Mesodermal cell (in vitro differentiated cells): ENCODE measurements around the gene CDK5RAP3.

Experiments used
- H3K27ac ChIP-seq: 2 replicates; pipeline ENCODE4 v1.7.0; 2013; ENCODE audit warnings: mild to moderate bottlenecking, low read depth, low read length, moderate library complexity; ENCODE audit not compliant: severe bottlenecking
- H3K36me3 ChIP-seq: 2 replicates; pipeline ENCODE4 v1.7.1; 2013; ENCODE audit warnings: mild to moderate bottlenecking, low read length, moderate library complexity; ENCODE audit not compliant: control insufficient read depth, insufficient read depth
- H3K4me1 ChIP-seq: one replicate; pipeline ENCODE4 v1.7.1; 2013; ENCODE audit warnings: mild to moderate bottlenecking, low read length; ENCODE audit not compliant: insufficient read depth, control insufficient read depth, poor library complexity, severe bottlenecking
- H3K4me3 ChIP-seq: 2 replicates; pipeline ENCODE4 v1.7.0; 2013; ENCODE audit warnings: low read length, control low read depth, mild to moderate bottlenecking; ENCODE audit not compliant: insufficient read depth, poor library complexity, severe bottlenecking; ENCODE audit errors: extremely low read depth
- H3K9me3 ChIP-seq: 2 replicates; pipeline ENCODE4 v1.7.1; 2013; ENCODE audit warnings: mild to moderate bottlenecking, low read length, moderate library complexity; ENCODE audit not compliant: control insufficient read depth
- WGBS, 2 experiments: methylation state at CpG; one replicate each; pipeline ENCODE4 v1.1.5; 2013; ENCODE audit warnings: missing lambda C conversion rate in 2 of 2; ENCODE audit not compliant: insufficient coverage in 2 of 2; 5-methylcytosine and 5-hydroxymethylcytosine counted together

Gene CDK5RAP3

DNA sequence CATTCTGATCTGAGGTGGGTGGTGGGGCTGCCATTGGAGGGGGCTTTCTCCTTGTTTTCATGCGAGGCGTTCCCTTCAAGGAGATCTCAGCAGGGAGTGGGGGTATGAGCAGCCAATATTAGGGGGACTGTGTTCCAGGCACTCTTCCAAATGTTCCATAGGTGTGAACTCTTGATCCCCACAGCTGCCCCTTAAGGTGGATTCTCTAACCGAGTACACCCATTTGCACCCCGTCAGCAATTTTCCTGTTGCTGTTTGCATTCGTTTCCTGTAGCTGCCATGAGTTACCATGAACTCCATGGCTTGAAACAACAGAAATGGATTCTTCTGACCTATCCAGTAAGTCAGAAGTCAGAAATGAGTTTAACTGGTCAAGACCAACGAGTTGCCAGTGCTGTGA is 9.5 kb upstream of the CDK5RAP3 start:
- 89 to 93% methylated on average over 4 to 5 of the region's 6 CpGs for WGBS, 2 experiments
- no peak overlapping the region for H3K27ac ChIP-seq

DNA sequence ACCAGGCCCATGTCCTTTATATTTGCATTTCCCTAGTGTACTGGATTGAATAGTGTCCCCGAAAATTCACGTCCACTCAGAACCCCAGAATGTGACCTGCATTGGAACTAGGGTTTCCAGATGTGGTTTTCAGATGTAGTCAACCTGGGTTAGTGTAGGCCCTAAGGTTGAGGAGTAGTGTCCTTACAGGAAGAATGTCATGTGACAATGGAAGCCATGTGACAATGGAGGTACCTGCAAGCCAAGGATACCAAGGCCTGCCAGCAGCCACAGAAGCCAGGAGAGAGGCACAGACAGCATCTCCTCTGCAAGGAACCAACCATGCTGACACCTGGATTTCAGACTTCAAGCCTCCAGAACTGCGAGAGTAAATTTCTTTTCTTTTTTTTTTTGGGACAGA is 8.0 kb upstream of the CDK5RAP3 start:
- H3K4me3 ChIP-seq: no peak overlapping the region
- no peak overlapping the region for H3K27ac ChIP-seq
- no peaks in the 10 kb centered on the region for H3K36me3 ChIP-seq
- peaks cover 7% of the 10 kb centered on the region for H3K4me1 ChIP-seq
- H3K9me3 ChIP-seq: no peaks in the 10 kb centered on the region
- WGBS, 2 experiments: 96 to 100% methylated on average over 1 to 3 of the region's 3 CpGs

More for the DNA sequence above, 9.5 kb upstream of the CDK5RAP3 start:
- H3K4me3 ChIP-seq: no peak overlapping the region
- no peaks in the 10 kb centered on the region for H3K9me3 ChIP-seq
- H3K36me3 ChIP-seq: no peaks in the 10 kb centered on the region
- H3K4me1 ChIP-seq: no peaks in the 10 kb centered on the region

DNA sequence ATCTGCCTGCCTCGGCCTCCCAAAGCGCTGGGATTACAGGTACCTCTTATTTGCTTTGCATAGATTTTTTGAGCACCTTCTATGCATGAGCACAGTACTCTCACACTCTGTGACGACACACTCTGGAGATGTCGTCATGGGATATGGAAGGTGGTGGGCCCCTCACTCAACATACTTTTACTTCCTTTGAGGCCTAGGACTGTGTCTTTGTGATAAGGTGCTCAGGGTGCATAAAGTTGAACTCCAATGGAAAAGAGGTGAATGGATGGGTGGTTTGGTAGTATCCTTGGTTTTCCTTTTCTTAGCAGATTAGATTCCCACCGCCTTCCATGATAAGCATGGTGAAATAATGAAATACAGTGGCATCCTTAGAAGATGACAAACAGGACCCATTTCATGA is 6.1 kb upstream of the CDK5RAP3 start:
- Histone ChIP-seq H3K27ac (no peak overlapping the region), H3K4me1 (peaks cover 12% of the 10 kb centered on the region), H3K36me3 (no peaks in the 10 kb centered on the region), H3K9me3 (no peaks in the 10 kb centered on the region), H3K4me3 (no peak overlapping the region)
- 100% methylated on average over 3 of the region's 5 CpGs for WGBS, 2 experiments

DNA sequence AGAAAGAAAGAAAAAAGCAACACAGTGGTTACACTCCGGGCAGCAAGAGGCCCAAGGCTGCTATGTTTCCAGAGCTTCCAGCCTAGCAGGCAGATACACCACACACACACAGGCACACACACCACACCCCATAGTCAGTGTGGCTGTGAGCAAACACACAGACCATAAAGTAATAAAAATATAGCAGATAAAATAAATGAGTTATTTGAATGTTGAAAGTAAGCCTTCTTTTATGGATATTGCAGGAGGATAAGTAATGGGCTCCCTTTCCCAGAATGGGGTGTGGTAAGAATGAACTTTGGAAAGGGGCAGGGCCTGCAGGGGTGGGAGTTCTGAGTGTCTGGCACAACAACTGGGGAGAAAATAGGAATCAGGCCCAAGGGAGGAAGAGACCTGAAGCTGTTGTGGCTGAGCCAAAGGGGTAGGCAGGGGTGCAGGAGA is 4.8 kb upstream of the CDK5RAP3 start:
- H3K9me3 ChIP-seq: no peaks in the 10 kb centered on the region
- WGBS, 2 experiments: no CpG with 5 or more reads among the region's 1 CpG
- no peak overlapping the region for H3K27ac ChIP-seq

DNA sequence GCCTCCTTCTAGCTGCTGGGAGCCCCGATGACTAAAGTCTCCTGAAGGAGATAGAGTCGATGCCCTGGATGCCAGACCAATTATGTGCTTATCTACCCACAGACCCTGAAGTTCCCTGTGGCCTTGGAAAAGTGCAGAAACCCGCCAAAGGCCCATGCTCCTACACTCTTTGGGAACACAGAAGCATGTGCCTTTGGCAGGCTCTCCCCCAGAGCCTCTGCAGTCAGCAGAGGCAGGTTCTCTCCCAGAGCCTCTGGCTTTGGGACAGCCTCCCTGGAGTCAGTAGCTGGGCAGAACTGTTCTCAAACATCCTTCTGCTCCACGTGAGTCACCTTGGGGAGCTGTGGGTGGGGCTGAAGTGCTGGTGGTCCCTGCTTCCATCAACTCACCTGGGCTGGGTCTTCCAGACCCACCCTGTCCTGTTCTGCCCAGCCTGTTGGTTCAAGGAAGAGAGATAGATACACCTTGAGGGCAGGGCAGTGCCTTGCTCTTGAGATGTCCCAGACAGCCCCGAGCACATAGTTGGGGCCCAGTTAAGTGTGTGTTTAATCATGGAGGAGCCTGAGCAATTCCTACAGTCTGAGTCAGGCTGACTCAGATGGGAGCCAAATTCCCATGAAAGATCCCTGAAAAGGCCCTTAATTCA is 3.2 kb upstream of the CDK5RAP3 start:
- peaks cover 12% of the 10 kb centered on the region for H3K4me1 ChIP-seq
- 69 to 75% methylated on average over 3 to 4 of the region's 5 CpGs for WGBS, 2 experiments
- H3K27ac ChIP-seq: peak overlapping the region; percentile 68
- no peaks in the 10 kb centered on the region for H3K36me3 ChIP-seq
- no peak overlapping the region for H3K4me3 ChIP-seq
- no peaks in the 10 kb centered on the region for H3K9me3 ChIP-seq

More for the DNA sequence above, 4.8 kb upstream of the CDK5RAP3 start:
- Histone ChIP-seq H3K4me1 (peaks cover 12% of the 10 kb centered on the region), H3K36me3 (no peaks in the 10 kb centered on the region), H3K4me3 (no peak overlapping the region)

DNA sequence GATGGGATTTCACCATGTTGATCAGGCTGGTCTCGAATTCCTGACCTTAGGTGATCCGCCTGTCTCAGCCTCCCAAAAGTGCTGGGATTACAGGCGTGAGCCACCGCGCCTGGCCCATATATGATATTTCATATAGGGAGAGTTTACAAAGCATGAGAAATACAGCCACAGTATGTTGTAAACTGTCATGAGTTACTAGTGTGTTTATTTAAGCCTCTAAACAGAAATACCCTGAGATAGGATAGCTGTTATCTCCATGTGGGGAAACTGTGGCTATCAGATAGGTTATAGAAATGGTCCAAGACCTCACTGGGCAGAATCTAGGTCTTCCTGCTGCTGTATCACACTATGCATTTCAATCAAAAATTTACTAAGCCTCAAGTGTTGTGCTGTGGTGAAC is 2.1 kb upstream of the CDK5RAP3 start:
- Histone ChIP-seq H3K4me3 (no peak overlapping the region), H3K27ac (no peak overlapping the region), H3K9me3 (no peaks in the 10 kb centered on the region), H3K36me3 (peaks cover 6% of the 10 kb centered on the region), H3K4me1 (peaks cover 12% of the 10 kb centered on the region)
- 92 to 100% methylated on average over 2 of the region's 5 CpGs for WGBS, 2 experiments

DNA sequence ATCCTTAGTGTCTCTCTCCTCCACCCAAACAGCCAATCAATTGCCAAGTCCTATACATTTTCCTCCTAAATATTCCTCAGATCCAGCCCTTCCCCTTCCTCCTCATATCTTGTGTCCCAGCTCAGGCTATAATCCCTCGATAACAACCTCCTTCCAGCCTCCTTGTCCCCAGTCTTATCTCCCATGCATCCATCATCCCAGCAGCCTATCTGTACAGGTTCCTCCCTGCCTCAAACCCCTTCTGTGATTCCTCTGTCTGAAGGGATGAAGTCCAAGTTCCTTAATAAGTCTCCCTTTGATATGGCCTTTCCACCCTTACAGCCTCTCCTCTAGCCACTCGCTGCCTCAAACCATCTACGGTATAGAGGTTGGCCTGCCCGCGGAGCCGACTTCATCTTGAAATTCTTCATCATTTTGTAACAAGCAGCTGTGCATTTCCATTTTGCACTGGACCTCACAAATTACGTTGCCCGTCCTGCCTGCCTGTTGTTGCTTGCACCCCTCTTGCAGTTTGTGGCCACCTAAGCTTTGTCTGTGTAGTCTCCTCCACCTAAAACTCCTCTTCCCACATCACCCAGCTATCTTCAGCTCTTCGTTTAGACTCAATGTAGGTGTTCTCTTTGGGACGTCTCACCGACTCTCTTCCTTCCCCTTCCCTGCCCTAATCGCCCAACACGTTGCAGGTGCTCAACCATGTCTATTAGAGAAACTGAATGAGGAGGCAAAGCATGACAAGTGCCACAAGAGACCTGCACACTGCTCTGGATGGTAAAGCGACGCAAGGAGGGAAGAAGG is 786 bp upstream of the CDK5RAP3 start:
- Histone ChIP-seq H3K4me3 (peak overlapping the region; percentile 5), H3K36me3 (peaks cover 16% of the 10 kb centered on the region), H3K27ac (no peak overlapping the region), H3K4me1 (peaks cover 12% of the 10 kb centered on the region), H3K9me3 (no peaks in the 10 kb centered on the region)
- 74 to 81% methylated on average over 10 to 14 of the region's 15 CpGs for WGBS, 2 experiments

DNA sequence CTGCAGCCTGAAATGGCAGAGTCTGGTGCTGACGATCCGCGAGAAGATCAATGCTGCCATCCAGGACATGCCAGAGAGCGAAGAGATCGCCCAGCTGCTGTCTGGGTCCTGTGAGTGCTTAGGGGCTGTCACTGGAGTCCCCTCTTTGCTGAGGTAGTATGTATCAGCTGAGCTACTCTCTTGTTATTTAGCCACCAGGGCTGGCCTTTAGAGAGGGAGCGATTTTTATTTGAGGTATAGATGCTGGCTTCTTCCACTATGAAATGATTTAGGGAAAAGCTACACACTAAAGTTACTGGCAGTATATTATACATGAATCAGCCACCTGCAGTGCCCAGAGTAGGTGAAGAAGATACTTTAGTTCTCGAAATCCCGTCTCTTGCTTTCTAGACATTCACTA is 2.6 kb downstream of the CDK5RAP3 start:
- H3K9me3 ChIP-seq: no peaks in the 10 kb centered on the region
- no peak overlapping the region for H3K4me3 ChIP-seq
- 98 to 100% methylated on average over 2 to 7 of the region's 8 CpGs for WGBS, 2 experiments
- H3K27ac ChIP-seq: no peak overlapping the region
- H3K4me1 ChIP-seq: peaks cover 2% of the 10 kb centered on the region
- peaks cover 41% of the 10 kb centered on the region for H3K36me3 ChIP-seq

DNA sequence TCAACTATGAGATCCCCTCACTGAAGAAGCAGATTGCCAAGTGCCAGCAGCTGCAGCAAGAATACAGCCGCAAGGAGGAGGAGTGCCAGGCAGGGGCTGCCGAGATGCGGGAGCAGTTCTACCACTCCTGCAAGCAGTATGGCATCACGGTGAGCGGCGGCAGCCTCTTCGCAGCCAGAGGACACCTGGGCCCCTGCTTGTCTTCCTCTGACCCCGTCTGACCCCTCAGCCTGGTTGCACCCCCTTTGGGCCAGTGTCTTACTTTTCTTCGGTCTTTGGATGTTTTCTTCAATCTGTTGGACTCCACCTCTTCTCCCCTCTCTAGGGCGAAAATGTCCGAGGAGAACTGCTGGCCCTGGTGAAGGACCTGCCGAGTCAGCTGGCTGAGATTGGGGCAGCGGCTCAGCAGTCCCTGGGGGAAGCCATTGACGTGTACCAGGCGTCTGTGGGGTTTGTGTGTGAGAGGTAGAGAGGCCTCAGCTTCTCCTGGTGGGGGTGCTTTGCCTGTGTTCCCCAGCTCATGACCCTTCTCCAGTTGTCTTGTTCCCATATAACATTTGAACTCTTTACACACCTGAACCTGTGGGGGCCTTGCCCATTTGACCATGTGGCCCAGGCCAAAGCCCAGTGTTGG is 4.4 kb downstream of the CDK5RAP3 start:
- Histone ChIP-seq H3K9me3 (no peaks in the 10 kb centered on the region), H3K4me3 (no peak overlapping the region), H3K4me1 (peaks cover 8% of the 10 kb centered on the region), H3K27ac (no peak overlapping the region), H3K36me3 (peaks cover 58% of the 10 kb centered on the region)
- WGBS, 2 experiments: 93 to 96% methylated on average over 10 to 11 of the region's 15 CpGs

DNA sequence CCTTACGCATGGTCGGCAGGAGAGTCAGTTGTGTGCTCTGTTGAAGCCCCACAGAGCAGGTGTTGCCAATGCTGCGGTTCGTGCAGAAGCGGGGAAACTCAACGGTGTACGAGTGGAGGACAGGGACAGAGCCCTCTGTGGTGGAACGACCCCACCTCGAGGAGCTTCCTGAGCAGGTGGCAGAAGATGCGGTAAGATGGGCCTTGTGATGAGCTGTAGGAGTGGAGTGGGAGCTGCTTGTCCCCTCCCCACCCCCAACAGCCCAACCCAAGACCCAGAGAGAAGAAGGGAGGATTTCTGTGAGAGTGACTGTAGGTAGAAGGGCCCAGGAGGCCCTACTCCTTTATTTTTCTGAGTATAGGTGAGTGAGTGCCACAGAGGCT is 4.9 kb downstream of the CDK5RAP3 start:
- WGBS, 2 experiments: 94% methylated on average over 7 to 8 of the region's 10 CpGs

More for the DNA sequence above, 4.9 kb downstream of the CDK5RAP3 start:
- Histone ChIP-seq H3K9me3 (no peaks in the 10 kb centered on the region), H3K4me3 (no peak overlapping the region), H3K4me1 (peaks cover 8% of the 10 kb centered on the region), H3K36me3 (peaks cover 63% of the 10 kb centered on the region), H3K27ac (no peak overlapping the region)
